GM19452 (cell line): ENCODE measurements around the gene KLHL26.

Experiments
- ATAC-seq: cut with Tn5 transposase; IDR thresholded peaks from one replicate; pipeline ENCODE4 v1.9.1; 2021; ENCODE audit not compliant: unreplicated experiment

The KLHL26 gene

DNA sequence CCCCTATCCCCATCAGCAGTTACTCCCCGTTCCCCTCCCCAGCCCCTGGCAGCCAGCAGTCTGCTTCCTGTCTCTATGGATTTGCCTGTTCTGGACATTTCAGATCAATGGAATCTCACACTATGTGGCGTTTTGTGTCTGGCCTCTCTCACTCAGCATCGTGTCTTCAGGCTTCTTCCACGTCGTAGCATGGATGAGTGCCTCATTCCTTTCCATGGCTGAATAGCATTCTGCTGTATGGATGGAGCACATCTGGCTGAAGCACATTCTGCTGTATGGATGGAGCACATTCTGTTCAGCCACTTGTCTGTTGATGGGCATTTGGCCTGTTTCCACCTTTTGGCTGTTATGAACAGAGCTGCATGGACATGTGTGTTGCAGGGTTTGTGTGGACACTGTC lies 76.2 kb downstream of the KLHL26 start:
- no peak for ATAC-seq

DNA sequence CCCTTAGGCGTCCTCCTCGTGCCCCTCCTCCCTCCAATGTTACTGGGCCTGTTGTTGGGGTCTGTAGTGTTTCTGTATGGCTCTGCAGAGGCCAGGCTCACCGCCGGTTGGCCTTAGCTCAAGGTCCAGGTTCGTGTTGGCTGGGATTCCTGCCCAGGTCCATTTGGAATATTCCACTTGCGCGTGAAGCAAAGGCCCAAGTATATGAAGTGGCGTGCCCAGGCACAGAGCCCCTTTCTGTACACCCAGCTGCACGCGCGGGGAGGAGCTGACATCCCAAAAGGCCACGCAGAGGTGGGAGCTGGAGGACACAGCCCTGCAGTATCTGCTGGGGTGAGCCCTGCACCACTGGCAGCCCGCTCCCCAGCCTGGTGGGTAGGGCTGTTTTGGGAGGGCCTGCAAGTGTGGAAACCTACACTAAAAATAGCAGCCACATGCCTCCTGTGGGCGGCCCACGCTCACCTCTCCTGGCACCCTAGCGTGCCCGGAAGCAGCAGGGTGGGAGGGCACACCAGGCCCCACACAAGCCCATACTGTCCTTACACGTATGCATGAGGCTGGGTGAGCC lies 76.8 kb downstream of the KLHL26 start:
- ATAC-seq: no peak

- no peak for ATAC-seq
Observed at GRCh38 chr19:18715416-18715815, 78.6 kb downstream of the KLHL26 start.

DNA sequence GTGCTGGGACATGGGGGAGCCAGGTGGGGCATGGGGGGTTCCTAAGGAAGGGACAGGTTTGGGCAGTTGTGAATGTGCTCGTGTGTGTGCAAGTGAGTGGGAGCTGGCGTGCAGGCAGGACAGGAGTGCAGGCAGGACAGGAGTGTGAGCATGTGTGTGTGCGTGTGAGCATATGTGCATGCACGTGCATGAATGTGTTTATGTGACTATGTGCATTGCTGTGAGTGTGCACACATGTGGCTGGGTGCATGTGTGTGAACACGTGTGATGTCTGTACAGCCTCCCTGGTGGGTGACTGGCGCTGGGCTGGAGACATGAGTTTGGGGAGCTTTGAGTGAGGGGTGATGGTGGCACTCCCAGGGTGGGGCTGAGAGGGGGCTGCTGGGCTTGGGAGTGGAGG lies 80.0 kb downstream of the KLHL26 start:
- no peak for ATAC-seq

GRCh38 chr19:18717601-18718000 lies 80.8 kb downstream of the KLHL26 start:
- no peak for ATAC-seq

DNA sequence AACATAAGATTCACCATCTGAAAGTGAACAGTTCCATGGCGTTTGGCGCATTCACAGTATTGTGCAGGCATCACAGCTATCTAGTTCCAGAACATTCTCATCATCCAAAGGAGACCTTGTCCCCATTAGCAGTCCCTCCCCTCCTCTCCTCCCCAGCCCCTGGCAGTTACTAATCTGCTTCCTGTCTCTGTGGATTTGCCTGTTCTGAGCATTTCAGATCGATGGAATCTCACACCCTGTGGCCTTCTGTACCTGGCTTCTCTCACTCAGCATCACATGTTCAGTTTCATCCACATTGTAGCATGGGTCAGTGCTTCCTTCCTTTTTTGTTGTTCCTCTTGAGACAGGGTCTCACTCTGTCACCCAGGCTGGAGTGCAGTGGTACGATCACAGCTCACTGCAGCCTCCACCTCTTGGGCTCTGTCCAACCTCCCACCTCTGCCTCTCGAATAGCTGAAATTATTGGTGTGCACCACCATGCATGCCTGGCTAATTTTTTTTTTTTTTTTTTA lies 81.2 kb downstream of the KLHL26 start:
- ATAC-seq: no peak

GRCh38 chr19:18718846-18719458 lies 82.1 kb downstream of the KLHL26 start:
- no peak for ATAC-seq

DNA sequence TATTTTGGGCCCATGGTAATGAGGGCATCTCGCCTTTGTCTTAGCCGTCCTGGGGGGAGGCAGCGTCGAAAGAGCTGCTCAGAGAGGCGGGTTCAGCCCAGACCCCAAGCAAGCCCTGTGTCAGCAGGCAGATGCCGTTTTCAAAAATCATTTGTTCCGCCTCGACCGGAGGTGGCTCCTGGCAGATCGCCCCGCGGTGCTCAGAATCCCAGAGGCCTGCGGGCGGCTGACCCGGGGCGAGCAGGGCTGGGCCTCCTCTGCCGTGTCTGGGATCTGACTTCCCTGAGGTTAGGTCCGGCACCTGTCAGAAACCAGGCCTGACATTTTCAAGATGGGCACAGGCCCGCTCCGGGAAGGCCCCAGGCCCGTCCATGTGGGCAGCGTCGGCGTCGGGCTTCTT lies 82.7 kb downstream of the KLHL26 start:
- no peak for ATAC-seq
